Calu3 (cell line): ENCODE results near the gene PLXNB1. TPM values are rescaled to one million over a fixed set of nuclear protein-coding genes. Genes with fewer than 3 reads are reported as not detected.
A peak's percentile ranks its signal among the peaks of the same experiment; 100 is the strongest.

Experiments used
- Bru-seq: library from RNA; stranded (reverse); fragments of 400-500 nt; gene quantifications from one replicate; lab custom pipeline; 2021; lab: Mats Ljungman, UMichigan
- BruChase-seq, 2 experiments: library from RNA; stranded (reverse); fragments of 400-500 nt; gene quantifications; one replicate each; lab custom pipeline; 2021; lab: Mats Ljungman, UMichigan
- BruUV-seq: library from RNA; stranded (reverse); fragments of 400-500 nt; replicated peaks from 2 replicates; lab custom pipeline; 2021; lab: Mats Ljungman, UMichigan
- CTCF ChIA-PET: fragments of 300-600 bp; sonication (Branson Sonifier 250); formaldehyde crosslinking; loops from one replicate; lab custom pipeline; 2022; ENCODE audit warnings: antibody characterized with exemption; lab: Charles Lee
- DNase-seq: peaks from one replicate; pipeline ENCODE4 v3.0.0; 2022
- H3K27ac Mint-ChIP-seq: one replicate; pipeline ENCODE4 v1.8.0; 2022; ENCODE audit warnings: mixed read lengths; ENCODE audit not compliant: unreplicated experiment
- H3K27me3 Mint-ChIP-seq: one replicate; pipeline ENCODE4 v1.8.0; 2022; ENCODE audit warnings: mixed read lengths; ENCODE audit not compliant: unreplicated experiment
- H3K36me3 Mint-ChIP-seq: one replicate; pipeline ENCODE4 v1.8.0; 2022; ENCODE audit warnings: mild to moderate bottlenecking, moderate library complexity, mixed read lengths; ENCODE audit not compliant: insufficient read depth, unreplicated experiment
- H3K4me1 Mint-ChIP-seq: one replicate; pipeline ENCODE4 v1.8.0; 2022; ENCODE audit warnings: mild to moderate bottlenecking, low read depth, mixed read lengths; ENCODE audit not compliant: unreplicated experiment
- H3K4me3 Mint-ChIP-seq: one replicate; pipeline ENCODE4 v1.8.0; 2022; ENCODE audit warnings: mild to moderate bottlenecking, low read depth, moderate library complexity, mixed read lengths; ENCODE audit not compliant: unreplicated experiment
- H3K9me3 Mint-ChIP-seq: one replicate; pipeline ENCODE4 v1.8.0; 2022; ENCODE audit warnings: low read depth, mixed read lengths; ENCODE audit not compliant: unreplicated experiment
- CTCF ChIP-seq: fragments of 200-600 bp; IDR thresholded peaks from one replicate; pipeline ENCODE4 v1.8.0; 2022; ENCODE audit warnings: antibody characterized with exemption; ENCODE audit not compliant: unreplicated experiment
- intact Hi-C: fragments of 100-400 bp; cut with micrococcal nuclease; formaldehyde crosslinking; loops from one replicate; pipeline ENCODE4 v1.10.0; 2022; ENCODE audit not compliant: unreplicated experiment
- long read RNA-seq: library from polyadenylated mRNA; stranded (forward); transcript quantifications from one replicate; pipeline ENCODE4 v2.0.0, GENCODE V29; 2022
- total RNA-seq: library from RNA; stranded (reverse); gene quantifications from 2 replicates; pipeline ENCODE4 v1.2.3, GENCODE V29; 2022

Gene PLXNB1
- 174 and 175 TPM in 2 replicates for total RNA-seq
- Bru-seq, nascent RNA = percentile 70 among the genes with signal in this experiment
- percentile 94 among the genes with signal in this experiment for BruChase-seq, experiment 1, labeled RNA remaining after a 6-hour chase
- percentile 95 among the genes with signal in this experiment for BruChase-seq, experiment 2, labeled RNA remaining after a 2-hour chase
- long read RNA-seq, full-length matches to known transcripts = 4 of 35 reads
- long read RNA-seq, partial matches to known transcripts = 12 of 35 reads
- long read RNA-seq, other reads (novel, unspliced or antisense) = 19 of 35 reads

GRCh38 chr3:48429960-48430707, at the start of gene PLXNB1:
TSS of gene PLXNB1 (minus strand) at chr3:48430086. CDS start at chr3:48424611, 5,475 bp downstream.
- TSS peak; percentile 51 for BruUV-seq
- Mint-ChIP-seq H3K27ac (peak within 1 kb of the TSS; percentile 89), H3K4me1 (peaks cover 60% of the 10 kb centered on the region), H3K4me3 (peak within 1 kb of the TSS; percentile 80), H3K36me3 (peaks cover 36% of the 10 kb centered on the region), H3K27me3 (no peaks in the 10 kb centered on the region), H3K9me3 (no peaks in the 10 kb centered on the region)
- CTCF ChIA-PET = interaction anchor here (0.9 to 3.3 kb wide), 2 partner anchors 29 to 236 kb away, joined by 3 to 23 read pairs; no protein-coding TSS in a partner anchor
- intact Hi-C loops = no loop called here
- peak; percentile 85 for DNase-seq
- no peak for TF ChIP-seq CTCF

GRCh38 chr3:48478626-48479555, 49.0 kb upstream of the PLXNB1 start:
- BruUV-seq = no TSS peak
- H3K27ac Mint-ChIP-seq = no peak overlapping the region
- H3K36me3 Mint-ChIP-seq = no peaks in the 10 kb centered on the region
- no peak for TF ChIP-seq CTCF
- CTCF ChIA-PET = interaction anchor here (0.6 kb wide), 1 partner anchor 21 kb away, joined by 5 read pairs; no protein-coding TSS in a partner anchor
- no peak overlapping the region for H3K4me3 Mint-ChIP-seq
- no peaks in the 10 kb centered on the region for H3K4me1 Mint-ChIP-seq
- no peak for DNase-seq
- H3K9me3 Mint-ChIP-seq = no peaks in the 10 kb centered on the region
- H3K27me3 Mint-ChIP-seq = no peaks in the 10 kb centered on the region
- intact Hi-C loops = no loop called here

- no peak for DNase-seq
- Mint-ChIP-seq H3K36me3 (peaks cover 8% of the 10 kb centered on the region), H3K4me3 (no peak overlapping the region), H3K9me3 (no peaks in the 10 kb centered on the region), H3K4me1 (peaks cover 8% of the 10 kb centered on the region), H3K27ac (no peak overlapping the region), H3K27me3 (no peaks in the 10 kb centered on the region)
- CTCF ChIA-PET = no interaction called here
- TF ChIP-seq CTCF = no peak
- intact Hi-C loops = no loop called here
- no TSS peak for BruUV-seq
Measured at GRCh38 chr3:48477959-48478520, 48.2 kb upstream of the PLXNB1 start.
